ENCODE measurements around the gene TAF1. TPM values are rescaled to one million over a fixed set of nuclear protein-coding genes. Genes with fewer than 3 reads are reported as not detected.

Gene TAF1
- total and polyA plus RNA-seq, 2 of the 8 experiments (the other 6 are each of a cell fraction or from before 2014, with no cell fraction given), result 6.3 to 30.2 TPM

- H3K23me2 ChIP-seq (ENCODE audit: low read depth, low read length), result no peaks in the 10 kb centered on the region
- peak; percentile 89 for FAIRE-seq
- CTCF ChIA-PET (ENCODE audit: partially characterized antibody), result no interaction called here
- no peak for TF ChIP-seq TBP (IDR thresholded peaks at IDR 0.05; ENCODE audit: low read depth, low read length)
- TF ChIP-seq TAF1 (IDR thresholded peaks at IDR 0.05; ENCODE audit: low read depth, low read length), result no peak
- no peak for TF ChIP-seq MAX (IDR thresholded peaks at IDR 0.05)
- no peak for TF ChIP-seq CREB1 (IDR thresholded peaks at IDR 0.05)
- no peak for TF ChIP-seq ATF2 (IDR thresholded peaks at IDR 0.05; ENCODE audit: low read length)
- no peak for TF ChIP-seq SP1 (IDR thresholded peaks at IDR 0.05; ENCODE audit: low read depth, low read length)
- TF ChIP-seq CHD2 (IDR thresholded peaks at IDR 0.05; ENCODE audit: low read length), result no peak
- TF ChIP-seq ZNF274 (IDR thresholded peaks at IDR 0.05; ENCODE audit: borderline replicate concordance, extremely low read depth, low read length), result no peak
- no peak for TF ChIP-seq RFX5 (IDR thresholded peaks at IDR 0.05; ENCODE audit: borderline replicate concordance, low read depth, low read length)
- no peak for TF ChIP-seq NANOG (IDR thresholded peaks at IDR 0.05; ENCODE audit: insufficient read depth, low read depth, low read length, poor library complexity, severe bottlenecking)
- TF ChIP-seq SIN3A (conservative IDR thresholded peaks at IDR 0.05 in 1 of 2, IDR thresholded peaks at IDR 0.05 in 1 of 2; ENCODE audit: low read depth in 1 of 2, low read length in 2 of 2), result no peak
- no peak for TF ChIP-seq TAF7 (optimal IDR thresholded peaks at IDR 0.05; ENCODE audit: borderline replicate concordance, low read depth, low read length)
- no peak for TF ChIP-seq ATF3 (IDR thresholded peaks at IDR 0.05; ENCODE audit: insufficient read depth, low read depth, low read length)
These were observed 44.4 kb upstream of the TAF1 start for GRCh38 chrX:71321731-71322130.

More at GRCh38 chrX:71321731-71322130, 44.4 kb upstream of the TAF1 start:
- H3K4ac ChIP-seq (replicated peaks; ENCODE audit: insufficient read length, low read depth, low read length), result no peak overlapping the region
- H2AFZ ChIP-seq (ENCODE audit: low read length), result no peak overlapping the region
- no peak overlapping the region for H3K56ac ChIP-seq (replicated peaks; ENCODE audit: insufficient read length, low read depth, low read length)
- WGBS, 2 experiments (ENCODE audit: extremely low coverage in 1 of 2, insufficient coverage in 1 of 2, insufficient read length in 1 of 2, insufficient replicate concordance in 2 of 2, low coverage in 1 of 2, low lambda C conversion rate in 2 of 2, missing lambda C conversion rate in 1 of 2), result 80% methylated on average over 1 of the region's 1 CpG; no CpG with 5 or more reads in 1 of the 2 experiments
- H2AK5ac ChIP-seq (ENCODE audit: low read depth, low read length), result no peak overlapping the region
- H2BK20ac ChIP-seq (ENCODE audit: low read length), result no peak overlapping the region
- H2BK12ac ChIP-seq (ENCODE audit: low read depth, low read length), result no peak overlapping the region
- H4K91ac ChIP-seq (replicated peaks; ENCODE audit: insufficient read length, low read length), result no peak overlapping the region
- no peak overlapping the region for H3K23ac ChIP-seq (ENCODE audit: insufficient read length)
- no peak overlapping the region for H2BK5ac ChIP-seq (ENCODE audit: low read depth, low read length)
- no peak overlapping the region for H3K18ac ChIP-seq (ENCODE audit: extremely low read depth, low read length)
- no peak overlapping the region for H4K8ac ChIP-seq (ENCODE audit: extremely low read depth, insufficient read depth, low read length)
- no peak overlapping the region for H3K9ac ChIP-seq (replicated peaks in 1 of 4; ENCODE audit: extremely low read depth in 1 of 4, low read depth in 3 of 4, low read length in 3 of 4)
- no peaks in the 10 kb centered on the region for H3K79me1 ChIP-seq (ENCODE audit: low read depth, low read length)
- DNase-seq (ENCODE audit: low read depth in 1 of 2, low spot score in 2 of 2), result no peak
- H3K14ac ChIP-seq (ENCODE audit: insufficient read length), result no peak overlapping the region
- no peaks in the 10 kb centered on the region for H4K20me1 ChIP-seq (replicated peaks in 1 of 2; ENCODE audit: control insufficient read depth in 1 of 2, insufficient read depth in 2 of 2, low read length in 2 of 2)
- H3K36me3 ChIP-seq (ENCODE audit: control insufficient read depth in 2 of 4, insufficient read depth in 4 of 4, low read length in 3 of 4), result no peaks in the 10 kb centered on the region
- H3K27me3 ChIP-seq (replicated peaks in 1 of 4; ENCODE audit: control insufficient read depth in 3 of 4, extremely low read depth in 1 of 4, insufficient read depth in 3 of 4, low read length in 3 of 4), result no peaks in the 10 kb centered on the region
- H3K4me2 ChIP-seq (ENCODE audit: insufficient read depth in 1 of 2, low read depth in 2 of 2, low read length in 2 of 2), result no peak overlapping the region
- no peaks in the 10 kb centered on the region for H3K9me3 ChIP-seq (ENCODE audit: insufficient read depth in 2 of 2, low read depth in 1 of 2, low read length in 1 of 2)
- no peaks in the 10 kb centered on the region for H3K79me2 ChIP-seq (ENCODE audit: control insufficient read depth in 1 of 2, insufficient read depth in 2 of 2, low read length in 2 of 2)
- no peak overlapping the region for H2BK120ac ChIP-seq (replicated peaks; ENCODE audit: low read depth, low read length)
- no peak overlapping the region for H3K27ac ChIP-seq (ENCODE audit: low read depth, low read length)
- H4K5ac ChIP-seq (ENCODE audit: insufficient read length, low read depth, low read length), result no peak overlapping the region
- H3K4me1 ChIP-seq (replicated peaks in 1 of 4; ENCODE audit: control insufficient read depth in 3 of 4, insufficient read depth in 4 of 4, low read length in 3 of 4), result no peaks in the 10 kb centered on the region
- H2BK15ac ChIP-seq (ENCODE audit: low read length), result no peak overlapping the region
- H3K4me3 ChIP-seq (ENCODE audit: extremely low read depth in 1 of 4, insufficient read depth in 2 of 4, low read depth in 3 of 4, low read length in 4 of 4), result no peak overlapping the region
- POLR2A ChIA-PET (ENCODE audit: partially characterized antibody), result no interaction called here

All from H1 (cell line).